ENCODE measurements around the gene HCCS.

The HCCS gene

GRCh38 chrX:11081511-11081910 lies 29.6 kb upstream of the HCCS start:
- no peak overlapping the region for H3K4me3 ChIP-seq (ENCODE audit: control insufficient read depth, low read depth, low read length)
- TF ChIP-seq, protein P1, sequence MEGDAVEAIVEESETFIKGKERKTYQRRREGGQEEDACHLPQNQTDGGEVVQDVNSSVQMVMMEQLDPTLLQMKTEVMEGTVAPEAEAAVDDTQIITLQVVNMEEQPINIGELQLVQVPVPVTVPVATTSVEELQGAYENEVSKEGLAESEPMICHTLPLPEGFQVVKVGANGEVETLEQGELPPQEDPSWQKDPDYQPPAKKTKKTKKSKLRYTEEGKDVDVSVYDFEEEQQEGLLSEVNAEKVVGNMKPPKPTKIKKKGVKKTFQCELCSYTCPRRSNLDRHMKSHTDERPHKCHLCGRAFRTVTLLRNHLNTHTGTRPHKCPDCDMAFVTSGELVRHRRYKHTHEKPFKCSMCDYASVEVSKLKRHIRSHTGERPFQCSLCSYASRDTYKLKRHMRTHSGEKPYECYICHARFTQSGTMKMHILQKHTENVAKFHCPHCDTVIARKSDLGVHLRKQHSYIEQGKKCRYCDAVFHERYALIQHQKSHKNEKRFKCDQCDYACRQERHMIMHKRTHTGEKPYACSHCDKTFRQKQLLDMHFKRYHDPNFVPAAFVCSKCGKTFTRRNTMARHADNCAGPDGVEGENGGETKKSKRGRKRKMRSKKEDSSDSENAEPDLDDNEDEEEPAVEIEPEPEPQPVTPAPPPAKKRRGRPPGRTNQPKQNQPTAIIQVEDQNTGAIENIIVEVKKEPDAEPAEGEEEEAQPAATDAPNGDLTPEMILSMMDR (conservative IDR thresholded peaks at IDR 0.05; ENCODE audit: control insufficient read depth, insufficient read depth, low read depth, low read length), result no peak
- DNase-seq (ENCODE audit: low read depth), result no peak

GRCh38 chrX:11085305-11085704 lies 25.8 kb upstream of the HCCS start:
- DNase-seq (ENCODE audit: low read depth), result no peak
- TF ChIP-seq, protein P1 (conservative IDR thresholded peaks at IDR 0.05; ENCODE audit: control insufficient read depth, insufficient read depth, low read depth, low read length), result no peak
- H3K4me3 ChIP-seq (ENCODE audit: control insufficient read depth, low read depth, low read length), result no peak overlapping the region

GRCh38 chrX:11089802-11090201 lies 21.3 kb upstream of the HCCS start:
- TF ChIP-seq, protein P1 (conservative IDR thresholded peaks at IDR 0.05; ENCODE audit: control insufficient read depth, insufficient read depth, low read depth, low read length), result no peak
- no peak for DNase-seq (ENCODE audit: low read depth)
- H3K4me3 ChIP-seq (ENCODE audit: control insufficient read depth, low read depth, low read length), result no peak overlapping the region

- H3K4me3 ChIP-seq (ENCODE audit: control insufficient read depth, low read depth, low read length), result no peak overlapping the region
- TF ChIP-seq, protein P1 (conservative IDR thresholded peaks at IDR 0.05; ENCODE audit: control insufficient read depth, insufficient read depth, low read depth, low read length), result no peak
- no peak for DNase-seq (ENCODE audit: low read depth)
These were observed 13.2 kb upstream of the HCCS start for GRCh38 chrX:11097933-11098332.

DNA sequence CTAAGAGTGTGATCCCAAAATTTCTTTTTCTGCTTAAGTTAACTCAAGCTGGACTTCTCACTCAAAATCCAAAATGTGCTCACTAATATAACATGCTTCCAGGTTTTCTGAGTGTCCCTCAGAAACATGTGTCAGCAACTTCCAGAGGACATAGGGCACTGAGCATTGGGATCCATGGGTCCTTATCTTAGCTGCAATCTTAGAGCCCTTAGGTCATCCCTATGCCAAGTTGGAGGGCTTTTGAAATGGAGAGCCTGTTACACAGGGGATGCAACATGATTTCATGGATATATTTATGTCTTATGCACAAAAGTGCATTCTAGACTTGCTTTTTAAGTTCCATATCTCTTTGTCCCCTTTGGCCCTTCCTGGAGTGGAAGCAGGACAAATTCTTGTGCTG lies 11.7 kb upstream of the HCCS start:
- DNase-seq (ENCODE audit: low read depth), result no peak
- TF ChIP-seq, protein P1 (conservative IDR thresholded peaks at IDR 0.05; ENCODE audit: control insufficient read depth, insufficient read depth, low read depth, low read length), result no peak
- no peak overlapping the region for H3K4me3 ChIP-seq (ENCODE audit: control insufficient read depth, low read depth, low read length)

GRCh38 chrX:11100281-11101035 lies 10.7 kb upstream of the HCCS start:
- TF ChIP-seq, protein P1 (conservative IDR thresholded peaks at IDR 0.05; ENCODE audit: control insufficient read depth, insufficient read depth, low read depth, low read length), result peak; percentile 56
- DNase-seq (ENCODE audit: low read depth), result peak; percentile 69
- H3K4me3 ChIP-seq (ENCODE audit: control insufficient read depth, low read depth, low read length), result no peak overlapping the region
